Right lobe of liver (tissue), 6 donors: ENCODE measurements around the gene TMEM131L. TPM values are rescaled to one million over a fixed set of nuclear protein-coding genes. Genes with fewer than 3 reads are reported as not detected.
A peak's percentile ranks its signal among the peaks of the same experiment; 100 is the strongest.

Source experiments
- ATAC-seq, 4 donors: fragments of 200-7000 bp; cut with Tn5 transposase; one replicate each; pipeline ENCODE4 v1.9.1; 2020; ENCODE audit warnings: mild to moderate bottlenecking in 4 of 4, moderate library complexity in 4 of 4
- DNase-seq, 3 donors: peaks; one replicate each; pipeline ENCODE4 v3.0.0-alpha.2; 2020
- H3K27ac ChIP-seq, 3 donors: fragments of 200-600 bp; one replicate each; pipeline ENCODE4 v1.8.0; 2022
- H3K27me3 ChIP-seq, 2 donors: fragments of 200-600 bp; one replicate each; pipeline ENCODE4 v1.8.0; 2022
- H3K36me3 ChIP-seq, 4 donors: fragments of 200-600 bp; sonication (generic) in 1 of 4; one replicate each; pipeline versions ENCODE4 v1.5.1 to v1.8.0; 2017 to 2022; ENCODE audit warnings: control low read depth in 1 of 4
- H3K4me1 ChIP-seq, 4 donors: fragments of 200-600 bp; sonication (generic) in 1 of 4; one replicate each; pipeline versions ENCODE4 v1.5.1 to v1.8.0; 2017 to 2022; ENCODE audit warnings: control low read depth in 1 of 4
- H3K4me3 ChIP-seq, 3 donors: fragments of 200-600 bp; one replicate each; pipeline ENCODE4 v1.8.0; 2022
- H3K9me3 ChIP-seq, 4 donors: fragments of 200-600 bp; sonication (generic) in 1 of 4; one replicate each; pipeline versions ENCODE4 v1.5.1 to v1.8.0; 2017 to 2022; ENCODE audit warnings: control low read depth in 1 of 4
- CTCF ChIP-seq, 4 donors: fragments of 200-600 bp in 3 of 4; fragments of 450-650 bp in 1 of 4; IDR thresholded peaks; one replicate each; pipeline versions ENCODE4 v1.5.1 to v1.8.0; 2016 to 2022; ENCODE audit warnings: antibody characterized with exemption in 4 of 4, mild to moderate bottlenecking in 2 of 4
- POLR2A ChIP-seq: fragments of 450-650 bp; IDR thresholded peaks from one replicate; pipeline ENCODE4 v1.6.1; 2017; ENCODE audit warnings: antibody characterized with exemption, mild to moderate bottlenecking
- WGBS: methylation state at CpG from one replicate; pipeline ENCODE4 v1.1.6; 2018; ENCODE audit warnings: low coverage, low lambda C conversion rate; ENCODE audit not compliant: insufficient coverage; ENCODE audit errors: missing lambda C conversion rate; 5-methylcytosine and 5-hydroxymethylcytosine counted together
- intact Hi-C, 2 donors: fragments of 100-400 bp; cut with DNase I; formaldehyde crosslinking; loops; one replicate each; pipeline versions ENCODE4 v1.11.2 to v1.14.1; 2022
- total RNA-seq, 6 experiments: library from RNA; depleted of rRNA in 2 of 6; stranded (reverse); fragments of >200 nt in 2 of 6; fragmentation: NEBNext Ultra II Directional in 3 of 6; extraction: Animal tissue kit (Norgen Biotek cat#: 25700) in 3 of 6; gene quantifications; one replicate each; pipeline versions ENCODE4 v1.1.0 to v1.2.4, GENCODE V29; 2016 to 2023
- donor health status: DM: no; HTN: yes; CAD: no.
- donor health status: DM: no; HTN: no; CAD: no.
- donor health status: DM: no; HTN: no; CAD: no.
- donor health status: DM: no; HTN: yes; CAD: no.
- donor health status: DM: no; HTN: yes; CAD: no.

TMEM131L gene
- total RNA-seq, 6 experiments from 2014 or later = 13.2 to 19.6 (median 14.8) TPM

- ATAC-seq (peak; percentile 21 to 79 (median 36)), DNase-seq (no peak)
- H3K9me3 ChIP-seq = no peaks in the 10 kb centered on the region
- no peak overlapping the region for H3K27ac ChIP-seq
- intact Hi-C loops = no loop called here
- peaks cover 0 to 10% (median 0%) of the 10 kb centered on the region in 4 donors for H3K4me1 ChIP-seq
- TF ChIP-seq CTCF (IDR thresholded peaks at IDR 0.05) (no peak), POLR2A (no peak)
- no peaks in the 10 kb centered on the region for H3K36me3 ChIP-seq
- no peaks in the 10 kb centered on the region for H3K27me3 ChIP-seq
- WGBS = 23% methylated on average over 2 of the region's 4 CpGs
- H3K4me3 ChIP-seq = no peak overlapping the region
Measured at GRCh38 chr4:153497091-153497531, 31.0 kb downstream of the TMEM131L start.

DNA sequence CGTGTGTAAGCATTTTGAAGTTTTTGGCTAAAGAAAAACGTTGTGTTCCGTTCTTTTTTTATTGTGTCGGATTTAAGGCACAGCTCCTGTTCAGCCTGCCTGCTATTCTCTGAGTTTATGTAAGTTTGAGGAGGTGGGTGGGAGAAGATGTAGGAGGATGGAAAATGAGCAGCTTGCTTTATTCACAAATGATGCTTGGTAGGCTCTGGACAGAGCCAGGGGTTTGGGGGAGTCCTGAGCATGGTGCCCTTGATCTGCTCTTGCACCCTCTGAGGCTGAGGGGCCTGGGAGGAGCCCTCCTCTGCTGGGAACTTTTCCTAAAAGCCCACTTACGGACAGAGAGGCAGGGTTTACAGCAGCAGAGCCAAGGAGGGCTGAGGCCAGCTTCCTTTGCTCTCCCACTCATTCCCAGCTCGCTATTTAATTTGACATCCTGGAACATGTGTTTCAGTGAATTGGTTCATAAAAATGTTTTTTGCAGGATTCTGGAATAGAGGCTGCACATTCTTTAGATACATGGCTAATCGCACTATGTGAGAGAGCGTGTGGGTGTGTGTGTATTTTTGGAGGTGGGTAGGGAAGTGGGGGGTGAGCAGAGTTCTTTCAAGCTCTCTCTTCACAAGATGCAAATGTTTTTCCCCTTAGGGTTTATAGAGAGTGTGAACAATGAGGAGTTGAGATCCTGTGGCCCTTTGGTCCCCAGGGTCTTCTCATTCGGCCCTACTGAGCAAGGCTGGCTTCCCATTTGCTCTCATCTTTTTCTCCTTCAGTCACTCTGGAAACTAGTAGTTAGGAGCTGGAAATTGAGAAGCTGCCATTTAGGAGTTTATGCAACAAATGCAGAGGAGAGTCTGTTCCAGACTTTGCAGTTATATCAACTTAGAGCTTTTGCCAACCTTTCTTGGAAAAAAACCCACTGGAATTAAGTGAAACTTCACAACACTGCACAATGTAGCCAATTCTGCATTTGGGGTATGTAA lies 32.1 kb downstream of the TMEM131L start:
- no peaks in the 10 kb centered on the region for H3K27me3 ChIP-seq
- peak overlapping the region in 1 of 3 donors; percentile 16 for H3K27ac ChIP-seq
- TF ChIP-seq CTCF (IDR thresholded peaks at IDR 0.05) = no peak
- no peak for TF ChIP-seq POLR2A
- DNase-seq = no peak
- 55% methylated on average over 9 of the region's 9 CpGs for WGBS
- peaks cover 0 to 10% (median 0%) of the 10 kb centered on the region in 4 donors for H3K4me1 ChIP-seq
- H3K36me3 ChIP-seq = no peaks in the 10 kb centered on the region
- intact Hi-C loops = no loop called here
- peak; percentile 15 to 68 (median 27) for ATAC-seq
- H3K9me3 ChIP-seq = no peaks in the 10 kb centered on the region
- no peak overlapping the region for H3K4me3 ChIP-seq

- Histone ChIP-seq H3K36me3 (no peaks in the 10 kb centered on the region), H3K4me1 (peaks cover 0 to 10% (median 0%) of the 10 kb centered on the region in 4 donors), H3K9me3 (no peaks in the 10 kb centered on the region), H3K4me3 (no peak overlapping the region), H3K27ac (peak overlapping the region in 1 of 3 donors; percentile 16), H3K27me3 (no peaks in the 10 kb centered on the region)
- TF ChIP-seq POLR2A = no peak
- no peak for TF ChIP-seq CTCF (IDR thresholded peaks at IDR 0.05)
- WGBS = 75% methylated on average over 7 of the region's 11 CpGs
- intact Hi-C loops = no loop called here
- DNase-seq (no peak), ATAC-seq (peak in 2 of 4 donors; percentile 9 to 29)
Measured at GRCh38 chr4:153499005-153499404, 32.8 kb downstream of the TMEM131L start.

GRCh38 chr4:153501578-153501977 lies 35.4 kb downstream of the TMEM131L start:
- Histone ChIP-seq H3K27ac (no peak overlapping the region), H3K36me3 (no peaks in the 10 kb centered on the region), H3K4me3 (no peak overlapping the region), H3K9me3 (no peaks in the 10 kb centered on the region), H3K27me3 (no peaks in the 10 kb centered on the region), H3K4me1 (peaks cover 0 to 10% (median 0%) of the 10 kb centered on the region in 4 donors)
- DNase-seq = no peak
- WGBS = 89% methylated on average over 1 of the region's 1 CpG
- intact Hi-C loops = no loop called here
- TF ChIP-seq CTCF (IDR thresholded peaks at IDR 0.05) = no peak
- TF ChIP-seq POLR2A = no peak
- no peak for ATAC-seq
